Activated T-cell treated with anti-CD3 and anti-CD28 coated beads, Interleukin-2, amount 50 U/mL, for 1 hour (primary cell): ENCODE data around the gene MXD4.

ENCODE experiments used
- DNase-seq: peaks from one replicate; pipeline ENCODE4 v3.0.0-alpha.2; 2020

The MXD4 gene

GRCh38 chr4:2261110-2261852, 628 bp downstream of the MXD4 start:
- DNase-seq = peak; percentile 65

DNA sequence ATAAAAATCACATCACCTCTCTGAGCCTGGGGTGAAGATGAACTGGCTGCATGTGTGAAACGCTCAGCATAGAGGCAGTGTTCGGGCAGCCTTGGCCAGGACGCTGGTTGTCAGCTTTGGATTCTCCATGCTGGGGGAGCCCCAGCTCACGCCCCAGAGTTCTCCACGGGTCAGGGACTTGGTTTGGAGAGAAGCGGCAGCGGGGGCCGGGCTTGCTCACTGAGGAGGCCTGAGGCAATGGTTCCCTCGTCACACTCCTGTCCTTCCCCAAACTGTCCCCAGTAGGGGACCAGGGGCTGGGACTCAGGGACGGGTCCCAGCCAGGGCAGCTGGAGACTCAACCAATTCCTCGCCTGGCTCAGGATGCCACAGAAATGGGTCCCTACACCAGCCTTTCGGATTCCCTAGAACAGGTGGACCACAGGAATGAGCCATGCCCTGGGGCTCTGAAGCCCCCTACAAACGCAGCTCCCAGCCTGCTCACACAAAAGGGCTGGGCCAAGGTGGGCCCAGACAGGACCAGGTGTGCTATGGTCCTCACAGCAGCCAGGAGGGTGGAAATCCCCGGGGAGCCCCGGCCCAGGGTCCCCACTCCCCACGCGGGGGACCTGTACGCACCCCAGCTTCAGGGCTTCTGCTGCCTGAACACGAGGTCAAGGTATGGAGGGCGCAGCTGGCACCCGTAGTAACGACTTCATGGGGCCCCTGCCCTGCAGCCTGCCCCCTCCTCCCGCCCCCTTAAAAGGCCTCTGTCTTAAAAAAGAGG, 1.4 kb downstream of the MXD4 start:
- DNase-seq = peak; percentile 21

- DNase-seq = peak; percentile 18
Measured at GRCh38 chr4:2259541-2260343, 2.2 kb downstream of the MXD4 start.

DNA sequence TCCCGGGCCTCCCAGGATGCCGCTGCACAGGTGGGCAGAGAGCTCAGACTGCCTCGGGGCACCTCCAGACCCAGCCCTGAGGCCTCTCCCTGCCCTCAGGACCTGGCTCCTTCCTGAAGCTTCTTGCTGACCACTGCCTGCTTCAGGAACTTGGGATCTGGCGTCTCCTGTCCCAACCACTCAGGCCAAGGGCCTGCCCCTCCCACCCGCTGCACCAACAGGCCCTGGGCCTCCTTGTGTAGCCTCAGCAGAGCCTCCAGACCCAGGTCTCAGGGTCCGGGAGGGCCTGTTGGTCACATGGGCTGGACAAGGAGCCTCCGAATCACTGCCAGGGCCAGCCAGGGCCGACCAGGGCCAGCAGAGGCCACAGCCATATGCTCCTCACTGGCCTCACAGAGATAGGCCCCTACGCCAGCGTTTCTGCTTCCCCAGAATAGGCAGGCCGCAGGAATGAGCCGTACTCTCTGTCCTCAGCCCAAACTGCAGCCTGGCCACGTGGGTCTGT, 2.8 kb downstream of the MXD4 start:
- peak; percentile 19 for DNase-seq

GRCh38 chr4:2258091-2259035, 3.5 kb downstream of the MXD4 start:
- DNase-seq = peak; percentile 16

GRCh38 chr4:2257361-2258081, 4.4 kb downstream of the MXD4 start:
- peak; percentile 16 for DNase-seq

DNA sequence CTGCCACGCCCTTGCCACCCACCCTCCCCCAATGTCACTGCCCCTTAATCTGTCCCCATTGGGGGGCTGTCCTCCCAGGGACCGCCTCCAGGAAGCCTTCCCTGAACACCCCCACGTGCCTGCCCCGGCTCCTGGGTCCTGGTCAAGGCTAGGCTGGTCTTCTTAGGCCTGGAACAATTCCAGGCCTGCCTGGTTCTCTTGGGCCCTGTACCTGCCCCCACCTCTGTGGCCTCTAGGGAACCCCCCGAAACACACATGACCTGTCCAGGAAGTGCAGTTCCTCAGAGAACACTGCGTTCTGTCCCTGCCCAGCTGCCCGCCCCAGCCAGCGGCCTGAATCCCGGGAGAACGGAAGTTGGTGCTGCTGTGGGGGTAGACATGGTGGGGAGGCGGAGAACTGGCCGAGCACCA, 5.1 kb downstream of the MXD4 start:
- DNase-seq = no peak

GRCh38 chr4:2256156-2256731, 5.7 kb downstream of the MXD4 start:
- no peak for DNase-seq

- no peak for DNase-seq
Measured at GRCh38 chr4:2255501-2256155, 6.3 kb downstream of the MXD4 start.

- no peak for DNase-seq
Measured at GRCh38 chr4:2254665-2255500, 7.0 kb downstream of the MXD4 start.

GRCh38 chr4:2253160-2254084, 8.5 kb downstream of the MXD4 start:
- DNase-seq = no peak

DNA sequence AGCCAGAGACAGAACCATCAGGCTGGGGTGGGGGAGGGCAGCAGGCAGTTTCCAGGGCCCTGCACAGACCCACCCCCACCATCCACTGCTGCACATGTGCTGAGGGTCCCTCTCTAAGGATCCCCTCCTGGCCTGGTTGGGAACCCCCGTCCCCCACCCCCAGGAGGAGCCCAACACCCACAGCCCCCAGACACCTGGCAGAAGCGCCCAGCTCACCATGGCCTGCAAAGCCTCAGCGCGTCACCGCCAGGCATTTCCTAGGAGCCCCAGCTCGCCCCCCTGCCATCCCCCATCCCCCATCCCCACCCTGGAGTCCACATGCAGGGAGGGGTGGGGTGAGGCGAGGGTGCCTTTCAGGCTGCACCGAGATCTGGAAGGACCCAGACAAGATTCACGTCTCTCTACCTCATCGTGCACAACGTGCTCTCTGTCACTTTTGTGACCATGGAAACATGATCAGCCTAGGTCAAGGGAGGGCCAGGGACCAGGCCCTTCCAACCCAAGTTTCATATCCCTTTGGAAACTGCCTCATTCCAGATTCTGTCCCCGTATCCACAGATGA, 9.3 kb downstream of the MXD4 start:
- no peak for DNase-seq

- no peak for DNase-seq
Measured at GRCh38 chr4:2251795-2252529, 9.9 kb downstream of the MXD4 start.

DNA sequence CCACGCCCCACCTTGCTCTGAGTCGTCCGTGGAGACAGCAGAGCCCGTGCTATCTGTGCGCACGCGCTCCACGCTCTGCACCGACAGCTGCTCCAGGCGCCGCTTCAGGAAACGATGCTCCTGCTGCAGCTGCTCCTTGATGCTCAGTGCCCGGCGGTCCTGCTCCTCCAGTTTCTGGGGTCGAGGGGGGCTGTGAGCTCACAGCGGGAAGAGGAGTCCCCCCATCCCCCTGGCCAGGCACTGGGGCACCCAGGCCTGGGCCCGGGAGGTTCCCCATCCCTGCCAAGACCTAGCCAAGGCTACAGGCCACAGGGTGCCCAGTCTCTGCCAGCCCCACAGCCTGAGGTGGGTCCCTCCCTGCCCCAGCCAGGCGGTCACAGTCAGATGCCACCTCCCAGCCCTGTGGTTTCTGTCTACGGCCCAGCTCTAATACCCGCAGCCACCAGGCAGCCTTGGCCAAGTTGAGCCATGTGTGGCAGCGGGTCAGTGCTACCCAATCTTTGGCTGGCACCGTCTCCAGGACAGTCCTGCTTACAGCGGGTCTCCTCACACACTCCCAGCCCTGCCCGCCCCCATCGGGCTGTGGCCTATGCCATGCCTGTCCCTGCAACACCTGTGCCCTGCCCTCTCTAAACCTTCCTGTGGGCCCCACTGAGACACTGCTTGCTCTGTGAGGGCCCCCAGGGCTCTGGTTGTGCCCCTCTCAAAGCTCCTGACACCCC, 10.7 kb downstream of the MXD4 start:
- no peak for DNase-seq

GRCh38 chr4:2250357-2251072, 11.4 kb downstream of the MXD4 start:
- no peak for DNase-seq
